Measurements from ENCODE around the gene CRY2.

The CRY2 gene

GRCh38 chr11:45917623-45918330 is 70.5 kb downstream of the CRY2 start, which contains the start of gene PEX16:
Gene PEX16 (minus strand): TSS chr11:45917877. CDS start chr11:45917811, 66 bp downstream.
- TF ChIP-seq, protein P1, sequence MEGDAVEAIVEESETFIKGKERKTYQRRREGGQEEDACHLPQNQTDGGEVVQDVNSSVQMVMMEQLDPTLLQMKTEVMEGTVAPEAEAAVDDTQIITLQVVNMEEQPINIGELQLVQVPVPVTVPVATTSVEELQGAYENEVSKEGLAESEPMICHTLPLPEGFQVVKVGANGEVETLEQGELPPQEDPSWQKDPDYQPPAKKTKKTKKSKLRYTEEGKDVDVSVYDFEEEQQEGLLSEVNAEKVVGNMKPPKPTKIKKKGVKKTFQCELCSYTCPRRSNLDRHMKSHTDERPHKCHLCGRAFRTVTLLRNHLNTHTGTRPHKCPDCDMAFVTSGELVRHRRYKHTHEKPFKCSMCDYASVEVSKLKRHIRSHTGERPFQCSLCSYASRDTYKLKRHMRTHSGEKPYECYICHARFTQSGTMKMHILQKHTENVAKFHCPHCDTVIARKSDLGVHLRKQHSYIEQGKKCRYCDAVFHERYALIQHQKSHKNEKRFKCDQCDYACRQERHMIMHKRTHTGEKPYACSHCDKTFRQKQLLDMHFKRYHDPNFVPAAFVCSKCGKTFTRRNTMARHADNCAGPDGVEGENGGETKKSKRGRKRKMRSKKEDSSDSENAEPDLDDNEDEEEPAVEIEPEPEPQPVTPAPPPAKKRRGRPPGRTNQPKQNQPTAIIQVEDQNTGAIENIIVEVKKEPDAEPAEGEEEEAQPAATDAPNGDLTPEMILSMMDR (IDR thresholded peaks at IDR 0.05): no peak
- TF ChIP-seq ZFX (IDR thresholded peaks at IDR 0.05; ENCODE audit: borderline replicate concordance): no peak
- peak within 1 kb of the TSS; percentile 90 for H3K27ac ChIP-seq

GRCh38 chr11:45918331-45918941 is 71.2 kb downstream of the CRY2 start:
- no peak for TF ChIP-seq ZFX (IDR thresholded peaks at IDR 0.05; ENCODE audit: borderline replicate concordance)
- TF ChIP-seq, protein P1 (IDR thresholded peaks at IDR 0.05): no peak
- H3K27ac ChIP-seq: peak overlapping the region; percentile 90

GRCh38 chr11:45918962-45919675 is 71.8 kb downstream of the CRY2 start:
- TF ChIP-seq, protein P1 (IDR thresholded peaks at IDR 0.05): no peak
- no peak for TF ChIP-seq ZFX (IDR thresholded peaks at IDR 0.05; ENCODE audit: borderline replicate concordance)
- peak overlapping the region; percentile 90 for H3K27ac ChIP-seq

GRCh38 chr11:45919806-45920530 is 72.7 kb downstream of the CRY2 start:
- peak overlapping the region; percentile 90 for H3K27ac ChIP-seq
- TF ChIP-seq, protein P1 (IDR thresholded peaks at IDR 0.05): no peak
- no peak for TF ChIP-seq ZFX (IDR thresholded peaks at IDR 0.05; ENCODE audit: borderline replicate concordance)

- peak overlapping the region; percentile 90 for H3K27ac ChIP-seq
- TF ChIP-seq, protein P1 (IDR thresholded peaks at IDR 0.05): no peak
- TF ChIP-seq ZFX (IDR thresholded peaks at IDR 0.05; ENCODE audit: borderline replicate concordance): no peak
These were observed 73.5 kb downstream of the CRY2 start for GRCh38 chr11:45920531-45921477.
